ENCODE measurements around the gene BCAM. TPM values are rescaled to one million over a fixed set of nuclear protein-coding genes. Genes with fewer than 3 reads are reported as not detected.
"Not testable (repeated sequence)": the region's sequence is repeated elsewhere in the genome, so short reads cannot be mapped to it uniquely, and the experiment has no call there.

BCAM gene
- total and polyA plus RNA-seq, 3 experiments from 2014 or later: not detected

GRCh38 chr19:44823373-44823698, 14.4 kb downstream of the BCAM start:
- Mint-ChIP-seq H3K27me3 (peaks cover 11 to 18% of the 10 kb centered on the region in 2 donors), H3K9me3 (no peaks in the 10 kb centered on the region), H3K4me1 (no peaks in the 10 kb centered on the region), H3K36me3 (no peaks in the 10 kb centered on the region), H3K27ac (no peak overlapping the region), H3K4me3 (no peak overlapping the region)
- ChIA-PET CTCF (interaction anchor here (0.7 kb wide), 1 partner anchor 16 kb away, joined by 3 read pairs; no protein-coding TSS in a partner anchor), POLR2A (interaction anchor here (0.6 kb wide), 1 partner anchor 11 kb away, joined by 3 read pairs; no protein-coding TSS in a partner anchor)
- Histone ChIP-seq H3K9me3 (ENCODE audit: low read length) (no peaks in the 10 kb centered on the region), H3K27ac (ENCODE audit: low read depth, low read length) (no peak overlapping the region), H3K27me3 (ENCODE audit: insufficient read depth, low read length, poor library complexity, severe bottlenecking) (no peaks in the 10 kb centered on the region), H3K4me1 (ENCODE audit: insufficient read depth, low read length) (no peaks in the 10 kb centered on the region), H3K4me3 (ENCODE audit: low read length) (no peak overlapping the region), H3K36me3 (ENCODE audit: insufficient read depth, low read length) (no peaks in the 10 kb centered on the region)
- DNase-seq: no peak

- Histone ChIP-seq H3K27me3 (ENCODE audit: insufficient read depth, low read length, poor library complexity, severe bottlenecking) (no peaks in the 10 kb centered on the region), H3K9me3 (ENCODE audit: low read length) (no peaks in the 10 kb centered on the region), H3K4me3 (ENCODE audit: low read length) (no peak overlapping the region), H3K27ac (ENCODE audit: low read depth, low read length) (no peak overlapping the region), H3K36me3 (ENCODE audit: insufficient read depth, low read length) (no peaks in the 10 kb centered on the region), H3K4me1 (ENCODE audit: insufficient read depth, low read length) (no peaks in the 10 kb centered on the region)
- ChIA-PET CTCF (no interaction called here), POLR2A (no interaction called here)
- no peaks in the 10 kb centered on the region for H3K4me1 Mint-ChIP-seq
- no peak overlapping the region for H3K4me3 Mint-ChIP-seq
- H3K27ac Mint-ChIP-seq: no peak overlapping the region
- no peaks in the 10 kb centered on the region for H3K36me3 Mint-ChIP-seq
- no peak for DNase-seq
- H3K27me3 Mint-ChIP-seq: peaks cover 13 to 22% of the 10 kb centered on the region in 2 donors
- H3K9me3 Mint-ChIP-seq: no peaks in the 10 kb centered on the region
Observed at GRCh38 chr19:44824761-44825160, 15.9 kb downstream of the BCAM start.

GRCh38 chr19:44832875-44833274, 24.0 kb downstream of the BCAM start:
- H3K4me1 ChIP-seq (ENCODE audit: insufficient read depth, low read length); H3K4me1 Mint-ChIP-seq; H3K9me3 Mint-ChIP-seq; H3K4me3 Mint-ChIP-seq; H3K27me3 ChIP-seq (ENCODE audit: insufficient read depth, low read length, poor library complexity, severe bottlenecking); H3K4me3 ChIP-seq (ENCODE audit: low read length); H3K9me3 ChIP-seq (ENCODE audit: low read length); CTCF ChIA-PET; POLR2A ChIA-PET; H3K36me3 Mint-ChIP-seq; DNase-seq; H3K27ac ChIP-seq (ENCODE audit: low read depth, low read length); H3K36me3 ChIP-seq (ENCODE audit: insufficient read depth, low read length); H3K27ac Mint-ChIP-seq: not testable (repeated sequence)
- H3K27me3 Mint-ChIP-seq: peaks cover 12 to 31% of the 10 kb centered on the region in 2 donors

- H3K36me3 Mint-ChIP-seq; H3K4me1 ChIP-seq (ENCODE audit: insufficient read depth, low read length); H3K27me3 ChIP-seq (ENCODE audit: insufficient read depth, low read length, poor library complexity, severe bottlenecking); H3K4me3 ChIP-seq (ENCODE audit: low read length); POLR2A ChIA-PET; H3K9me3 Mint-ChIP-seq; DNase-seq; H3K4me3 Mint-ChIP-seq; H3K36me3 ChIP-seq (ENCODE audit: insufficient read depth, low read length); CTCF ChIA-PET; H3K4me1 Mint-ChIP-seq; H3K27ac Mint-ChIP-seq; H3K9me3 ChIP-seq (ENCODE audit: low read length); H3K27ac ChIP-seq (ENCODE audit: low read depth, low read length): not testable (repeated sequence)
- H3K27me3 Mint-ChIP-seq: peaks cover 11 to 32% of the 10 kb centered on the region in 2 donors
Observed at GRCh38 chr19:44834399-44834798, 25.5 kb downstream of the BCAM start.

GRCh38 chr19:44839276-44839675, 30.4 kb downstream of the BCAM start:
- no peak for DNase-seq
- Histone ChIP-seq H3K27me3 (ENCODE audit: insufficient read depth, low read length, poor library complexity, severe bottlenecking) (no peaks in the 10 kb centered on the region), H3K9me3 (ENCODE audit: low read length) (no peaks in the 10 kb centered on the region), H3K27ac (ENCODE audit: low read depth, low read length) (no peak overlapping the region), H3K4me3 (ENCODE audit: low read length) (no peak overlapping the region), H3K36me3 (ENCODE audit: insufficient read depth, low read length) (no peaks in the 10 kb centered on the region), H3K4me1 (ENCODE audit: insufficient read depth, low read length) (no peaks in the 10 kb centered on the region)
- H3K27ac Mint-ChIP-seq: no peak overlapping the region
- ChIA-PET CTCF (no interaction called here), POLR2A (no interaction called here)
- H3K9me3 Mint-ChIP-seq: no peaks in the 10 kb centered on the region
- no peaks in the 10 kb centered on the region for H3K36me3 Mint-ChIP-seq
- H3K4me1 Mint-ChIP-seq: peaks cover 0 to 3% (median 2%) of the 10 kb centered on the region in 3 donors
- H3K4me3 Mint-ChIP-seq: no peak overlapping the region
- peaks cover 12 to 18% of the 10 kb centered on the region in 2 donors for H3K27me3 Mint-ChIP-seq

GRCh38 chr19:44840811-44841210, 31.9 kb downstream of the BCAM start:
- Mint-ChIP-seq H3K9me3 (no peaks in the 10 kb centered on the region), H3K4me3 (no peak overlapping the region), H3K27me3 (peaks cover 15 to 22% of the 10 kb centered on the region in 2 donors), H3K27ac (no peak overlapping the region), H3K4me1 (peaks cover 12 to 16% (median 12%) of the 10 kb centered on the region in 3 donors), H3K36me3 (peaks cover 0 to 3% (median 0%) of the 10 kb centered on the region in 3 donors)
- Histone ChIP-seq H3K4me3 (ENCODE audit: low read length) (no peak overlapping the region), H3K9me3 (ENCODE audit: low read length) (no peaks in the 10 kb centered on the region), H3K4me1 (ENCODE audit: insufficient read depth, low read length) (peaks cover 10% of the 10 kb centered on the region), H3K27me3 (ENCODE audit: insufficient read depth, low read length, poor library complexity, severe bottlenecking) (no peaks in the 10 kb centered on the region), H3K27ac (ENCODE audit: low read depth, low read length) (no peak overlapping the region), H3K36me3 (ENCODE audit: insufficient read depth, low read length) (no peaks in the 10 kb centered on the region)
- ChIA-PET CTCF (no interaction called here), POLR2A (no interaction called here)
- no peak for DNase-seq

GRCh38 chr19:44841231-44841630, 32.3 kb downstream of the BCAM start:
- Histone ChIP-seq H3K4me3 (ENCODE audit: low read length) (no peak overlapping the region), H3K27me3 (ENCODE audit: insufficient read depth, low read length, poor library complexity, severe bottlenecking) (no peaks in the 10 kb centered on the region), H3K9me3 (ENCODE audit: low read length) (no peaks in the 10 kb centered on the region), H3K36me3 (ENCODE audit: insufficient read depth, low read length) (no peaks in the 10 kb centered on the region), H3K27ac (ENCODE audit: low read depth, low read length) (no peak overlapping the region), H3K4me1 (ENCODE audit: insufficient read depth, low read length) (peaks cover 10% of the 10 kb centered on the region)
- CTCF ChIA-PET: no interaction called here
- DNase-seq: no peak
- POLR2A ChIA-PET: no interaction called here
- no peaks in the 10 kb centered on the region for H3K9me3 Mint-ChIP-seq
- H3K27me3 Mint-ChIP-seq: peaks cover 14 to 18% of the 10 kb centered on the region in 2 donors
- H3K4me1 Mint-ChIP-seq: peaks cover 12 to 16% (median 12%) of the 10 kb centered on the region in 3 donors
- no peak overlapping the region for H3K27ac Mint-ChIP-seq
- H3K4me3 Mint-ChIP-seq: no peak overlapping the region
- peaks cover 0 to 3% (median 0%) of the 10 kb centered on the region in 3 donors for H3K36me3 Mint-ChIP-seq

- POLR2A ChIA-PET: no interaction called here
- H3K36me3 ChIP-seq (ENCODE audit: insufficient read depth, low read length): no peaks in the 10 kb centered on the region
- Mint-ChIP-seq H3K27ac (peak overlapping the region in 7 of 8 donors; percentile 2 to 94 (median 70)), H3K9me3 (peaks cover 0 to 2% (median 0%) of the 10 kb centered on the region in 5 donors), H3K4me1 (peaks cover 20 to 31% (median 20%) of the 10 kb centered on the region in 3 donors), H3K36me3 (peaks cover 0 to 3% (median 0%) of the 10 kb centered on the region in 3 donors), H3K4me3 (peak overlapping the region; percentile 69 to 91 (median 86)), H3K27me3 (peaks cover 24 to 28% of the 10 kb centered on the region in 2 donors)
- no peaks in the 10 kb centered on the region for H3K9me3 ChIP-seq (ENCODE audit: low read length)
- H3K4me3 ChIP-seq (ENCODE audit: low read length): peak overlapping the region; percentile 54
- CTCF ChIA-PET: no interaction called here
- H3K27me3 ChIP-seq (ENCODE audit: insufficient read depth, low read length, poor library complexity, severe bottlenecking): no peaks in the 10 kb centered on the region
- no peak for DNase-seq
- peaks cover 24% of the 10 kb centered on the region for H3K4me1 ChIP-seq (ENCODE audit: insufficient read depth, low read length)
- H3K27ac ChIP-seq (ENCODE audit: low read depth, low read length): no peak overlapping the region
Observed at GRCh38 chr19:44845286-44845611, 36.3 kb downstream of the BCAM start.

All from CD8-positive, alpha-beta memory T cell (primary cell).